Liver (tissue), 3 donors: Measurements from ENCODE around the gene GAPVD1.

Experiments used
- CTCF ChIP-seq: fragments of 150-350 bp; IDR thresholded peaks from 2 replicates; pipeline ENCODE4 v1.5.1; 2017; ENCODE audit warnings: improper control_type of control experiment, low read depth, low read length; ENCODE audit not compliant: missing input control
- GABPA ChIP-seq, 2 donors: IDR thresholded peaks in 1 of 2; conservative IDR thresholded peaks in 1 of 2; 2 replicates each; pipeline ENCODE4 v1.6.1; 2016; ENCODE audit warnings: antibody characterized with exemption in 2 of 2, mild to moderate bottlenecking in 1 of 2, moderate library complexity in 1 of 2
- MAX ChIP-seq: IDR thresholded peaks from 2 replicates; pipeline ENCODE4 v1.6.1; 2016; ENCODE audit warnings: antibody characterized with exemption
- RAD21 ChIP-seq, 2 donors: IDR thresholded peaks; 2 replicates each; pipeline ENCODE4 v1.6.1; 2016; ENCODE audit warnings: antibody characterized with exemption in 2 of 2, mild to moderate bottlenecking in 2 of 2
- SP1 ChIP-seq: IDR thresholded peaks from 2 replicates; pipeline ENCODE4 v1.6.1; 2018; ENCODE audit warnings: antibody characterized with exemption, mild to moderate bottlenecking
- donor health status: healthy.
- donor health status: healthy.

GRCh38 chr9:125343518-125344275, 82.1 kb downstream of the GAPVD1 start:
- TF ChIP-seq CTCF: no peak
- no peak for TF ChIP-seq RAD21 (IDR thresholded peaks at IDR 0.05)
- no peak for TF ChIP-seq SP1
- no peak for TF ChIP-seq MAX
- TF ChIP-seq GABPA (IDR thresholded peaks at IDR 0.05 in 1 of 2, conservative IDR thresholded peaks at IDR 0.05 in 1 of 2): no peak
